Measurements from ENCODE around the gene PDLIM5. TPM values are rescaled to one million over a fixed set of nuclear protein-coding genes. Genes with fewer than 3 reads are reported as not detected.
"Not testable (repeated sequence)": the region's sequence is repeated elsewhere in the genome, so short reads cannot be mapped to it uniquely, and the experiment has no call there.

The PDLIM5 gene, protein sequence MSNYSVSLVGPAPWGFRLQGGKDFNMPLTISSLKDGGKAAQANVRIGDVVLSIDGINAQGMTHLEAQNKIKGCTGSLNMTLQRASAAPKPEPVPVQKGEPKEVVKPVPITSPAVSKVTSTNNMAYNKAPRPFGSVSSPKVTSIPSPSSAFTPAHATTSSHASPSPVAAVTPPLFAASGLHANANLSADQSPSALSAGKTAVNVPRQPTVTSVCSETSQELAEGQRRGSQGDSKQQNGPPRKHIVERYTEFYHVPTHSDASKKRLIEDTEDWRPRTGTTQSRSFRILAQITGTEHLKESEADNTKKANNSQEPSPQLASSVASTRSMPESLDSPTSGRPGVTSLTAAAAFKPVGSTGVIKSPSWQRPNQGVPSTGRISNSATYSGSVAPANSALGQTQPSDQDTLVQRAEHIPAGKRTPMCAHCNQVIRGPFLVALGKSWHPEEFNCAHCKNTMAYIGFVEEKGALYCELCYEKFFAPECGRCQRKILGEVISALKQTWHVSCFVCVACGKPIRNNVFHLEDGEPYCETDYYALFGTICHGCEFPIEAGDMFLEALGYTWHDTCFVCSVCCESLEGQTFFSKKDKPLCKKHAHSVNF
- total RNA-seq, result 68.9 and 70.8 TPM in 2 replicates

- DNase-seq (ENCODE audit: low read depth in 2 of 2), result peak; percentile 94 to 95
Measured at GRCh38 chr4:94451695-94452475, at the start of gene PDLIM5. TSS of gene PDLIM5 (plus strand) at chr4:94451942. CDS start at chr4:94455289, 3,347 bp downstream.

DNA sequence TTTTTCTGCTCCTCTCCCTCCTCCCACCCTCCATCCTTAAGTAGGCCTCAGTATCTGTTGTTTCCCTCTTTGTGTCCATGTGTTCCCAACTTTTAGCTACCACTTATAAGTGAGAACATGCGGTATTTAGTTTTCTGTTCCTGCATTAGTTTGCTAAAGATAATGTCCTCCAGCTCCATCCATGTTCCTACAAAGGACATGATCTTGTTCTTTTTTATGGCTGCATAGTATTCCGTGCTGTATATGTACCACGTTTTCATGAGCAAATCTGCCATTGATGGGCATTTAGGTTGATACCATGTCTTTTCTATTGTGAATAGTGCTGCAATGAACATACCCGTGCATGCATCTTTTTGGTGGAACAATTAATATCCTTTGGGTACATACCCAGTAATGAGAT is 49.3 kb upstream of the PDLIM5 start:
- DNase-seq (ENCODE audit: low read depth in 2 of 2), result not testable (repeated sequence)

DNA sequence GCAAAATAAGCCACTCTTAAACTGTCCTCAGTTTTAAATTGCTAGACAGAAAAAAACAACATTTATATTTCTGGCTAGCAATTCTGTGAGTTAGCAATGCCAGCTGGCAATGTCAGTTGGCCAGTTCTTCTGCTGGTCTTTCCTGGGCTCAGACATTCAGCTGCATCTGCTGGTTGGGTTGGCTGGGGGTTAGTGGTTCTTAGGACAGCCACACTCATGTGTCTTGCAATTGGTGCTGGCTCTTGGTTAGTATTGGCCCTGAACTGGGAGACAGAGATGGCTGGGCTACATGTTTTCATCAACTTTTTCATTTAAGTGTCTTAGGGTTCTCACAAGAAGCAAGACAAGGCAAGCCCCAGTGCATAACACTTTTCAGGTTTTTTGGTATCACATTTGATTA is 48.0 kb upstream of the PDLIM5 start:
- DNase-seq (ENCODE audit: low read depth in 2 of 2), result no peak

DNA sequence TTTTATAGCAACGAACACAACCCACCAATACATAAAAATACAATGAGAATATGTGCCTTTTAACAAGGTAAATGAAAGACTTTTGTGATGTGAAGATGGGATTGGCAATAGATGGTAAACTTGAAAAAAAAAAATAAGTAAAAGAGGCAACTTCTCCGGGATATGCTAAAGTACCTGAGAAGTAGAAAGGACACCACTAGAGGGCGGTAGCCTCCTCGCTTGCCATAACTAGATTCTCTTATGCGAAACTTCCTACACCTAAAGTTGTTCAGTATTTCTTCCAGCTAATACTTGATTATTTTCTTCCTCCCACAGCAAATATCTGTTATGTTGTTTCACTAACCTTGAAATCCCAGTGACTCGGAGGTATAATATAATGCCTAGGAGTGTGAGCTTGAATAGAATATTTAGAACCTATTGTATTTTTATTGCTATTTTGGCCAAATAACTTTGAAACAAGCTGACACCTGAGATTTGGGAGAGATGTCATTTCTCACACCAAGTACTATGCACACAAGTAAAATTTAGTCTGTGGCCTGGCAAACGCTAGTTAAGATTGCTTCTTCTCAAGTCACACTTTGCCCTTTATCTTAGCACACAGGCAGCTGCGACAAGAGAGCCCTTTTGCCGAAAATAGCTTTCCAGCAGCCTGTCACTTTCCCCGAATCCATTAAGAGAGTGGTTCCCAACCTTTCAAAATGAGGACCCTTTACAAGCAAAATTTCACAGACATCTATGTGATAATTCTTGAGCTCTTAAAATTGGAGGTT is 44.9 kb upstream of the PDLIM5 start:
- peak; percentile 88 to 89 for DNase-seq (ENCODE audit: low read depth in 2 of 2)

- no peak for DNase-seq (ENCODE audit: low read depth in 2 of 2)
Measured at GRCh38 chr4:94407846-94408245, 43.9 kb upstream of the PDLIM5 start.

DNA sequence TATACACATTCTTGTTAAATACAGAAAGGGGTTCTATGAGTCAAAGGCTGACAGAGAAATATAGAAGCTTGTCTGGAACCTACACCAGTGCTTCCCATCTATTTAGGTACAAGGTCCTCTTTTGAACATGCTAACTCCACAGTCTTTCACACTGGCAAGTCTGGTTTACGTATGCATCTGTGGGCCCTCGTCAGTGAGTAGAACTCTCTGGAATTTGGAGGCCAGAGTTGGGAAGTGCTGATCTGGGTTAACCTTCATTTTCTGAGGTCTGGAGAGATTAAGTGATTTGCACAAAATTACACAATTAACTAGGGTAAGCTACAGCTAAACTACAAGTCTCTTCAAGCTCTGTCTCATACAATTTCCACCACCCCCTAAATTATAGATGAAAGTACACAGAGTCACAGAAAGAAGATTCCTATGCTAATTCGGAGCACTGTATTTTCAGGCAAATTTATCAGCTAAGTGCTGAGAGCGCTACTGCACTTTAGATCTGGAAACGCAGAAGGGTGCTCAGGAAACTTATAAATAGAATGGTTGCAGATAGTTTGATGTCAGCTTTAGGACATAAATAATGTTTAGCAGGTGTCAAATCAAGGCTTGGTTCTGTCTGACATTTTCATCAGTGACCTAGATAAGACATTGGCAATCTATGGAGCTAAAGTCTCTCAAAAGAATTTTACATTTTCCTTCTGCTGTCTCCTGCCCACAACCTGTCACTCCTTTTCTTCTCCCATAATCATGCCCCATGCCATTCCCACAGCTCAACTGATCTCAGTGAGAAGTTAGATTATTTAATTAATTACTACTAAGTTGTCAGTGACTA is 43.0 kb upstream of the PDLIM5 start:
- DNase-seq (ENCODE audit: low read depth in 2 of 2), result no peak

- no peak for DNase-seq (ENCODE audit: low read depth in 2 of 2)
Measured at GRCh38 chr4:94409375-94409679, 42.4 kb upstream of the PDLIM5 start.

DNA sequence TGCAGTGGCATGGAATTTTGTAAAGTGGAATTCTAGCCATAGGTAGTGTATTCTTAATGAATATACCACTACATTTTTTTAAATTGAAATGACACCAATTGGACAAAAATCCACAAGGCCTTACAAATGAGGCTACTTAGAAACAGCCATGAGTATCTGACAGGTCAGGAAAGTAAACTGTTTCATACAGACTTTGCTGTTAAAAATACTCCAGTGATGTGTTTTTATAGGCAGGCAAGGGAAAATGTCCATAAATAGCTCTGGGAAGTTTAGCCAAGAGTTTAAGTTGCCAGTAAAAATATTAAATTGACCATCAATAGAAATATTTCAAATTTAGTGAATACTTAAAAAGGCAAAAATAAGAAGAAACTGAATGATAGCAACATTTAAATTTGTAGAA is 41.8 kb upstream of the PDLIM5 start:
- DNase-seq (ENCODE audit: low read depth in 2 of 2), result peak in 1 of 2 donors; percentile 83

DNA sequence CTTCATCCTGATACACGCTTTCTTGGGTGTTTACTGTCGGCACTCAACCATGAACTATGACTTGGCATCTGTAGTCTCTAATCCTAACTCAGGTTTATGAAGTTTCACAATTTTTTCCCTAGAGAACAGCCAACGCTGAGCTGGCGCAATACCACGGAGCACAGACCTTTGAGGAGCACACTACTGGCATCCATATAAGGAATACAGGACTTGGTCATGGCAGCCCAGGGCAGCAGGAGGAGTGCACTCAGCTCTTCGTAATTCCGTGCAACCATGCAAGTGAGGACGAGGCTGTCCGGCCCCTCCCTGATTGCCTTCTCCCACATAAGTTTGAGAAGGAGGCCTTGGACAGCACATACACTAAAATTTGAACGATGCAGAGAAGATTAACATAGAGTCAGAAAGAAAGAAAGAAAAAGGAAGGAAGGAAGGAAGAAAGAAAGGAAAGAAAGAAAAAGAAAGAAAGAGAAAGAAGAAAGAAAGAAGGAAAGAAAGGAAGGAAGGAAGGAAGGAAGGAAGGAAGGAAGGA is 41.0 kb upstream of the PDLIM5 start:
- peak in 1 of 2 donors; percentile 16 for DNase-seq (ENCODE audit: low read depth in 2 of 2)

DNA sequence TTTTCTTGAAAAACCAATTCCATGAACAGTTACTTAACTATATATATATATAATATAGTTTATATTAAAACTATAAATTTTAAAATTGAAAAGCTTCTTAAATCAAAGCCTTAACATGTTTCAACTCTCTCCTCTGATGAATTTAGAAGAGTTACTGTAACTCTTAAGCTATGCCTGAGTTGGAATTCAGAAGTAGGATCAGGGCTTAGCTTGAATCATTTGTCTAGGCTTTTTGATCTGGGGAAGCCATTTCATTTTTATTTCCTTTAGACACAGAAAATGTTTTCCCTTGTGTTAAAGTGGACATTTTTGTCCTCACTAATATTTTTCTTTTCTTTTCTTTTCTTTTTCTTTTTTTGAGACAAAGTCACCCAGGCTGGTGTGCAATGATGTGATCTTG is 40.4 kb upstream of the PDLIM5 start:
- DNase-seq (ENCODE audit: low read depth in 2 of 2), result no peak

DNA sequence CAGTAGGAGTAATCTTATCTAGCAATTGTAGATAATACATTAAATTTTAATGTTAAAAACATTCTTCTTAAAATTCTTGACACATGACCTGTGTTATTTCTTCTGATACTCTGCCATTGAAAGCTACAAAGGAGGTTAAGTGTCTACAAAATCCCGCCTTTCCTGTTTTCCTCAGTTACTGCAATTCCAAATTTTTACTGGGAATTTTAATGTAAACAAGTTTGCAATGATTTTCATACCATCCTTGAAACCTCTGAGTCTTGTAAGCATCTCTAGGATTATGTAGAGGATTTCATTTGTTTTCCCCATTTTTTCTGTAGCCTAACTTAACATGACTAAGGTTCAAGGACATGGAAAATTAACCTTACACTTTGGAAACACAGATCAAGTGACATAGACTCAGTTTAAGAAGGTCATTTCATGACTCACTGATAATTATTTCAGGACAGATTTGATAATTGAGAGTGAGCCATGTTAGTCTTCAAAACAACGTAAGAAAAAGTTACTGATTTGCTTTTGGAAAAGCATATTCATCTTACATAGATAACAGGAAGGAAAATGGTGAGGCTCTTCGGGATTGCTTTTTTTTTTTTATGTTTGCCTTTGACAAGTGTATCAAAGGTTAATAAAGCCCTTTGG is 39.6 kb upstream of the PDLIM5 start:
- no peak for DNase-seq (ENCODE audit: low read depth in 2 of 2)

DNA sequence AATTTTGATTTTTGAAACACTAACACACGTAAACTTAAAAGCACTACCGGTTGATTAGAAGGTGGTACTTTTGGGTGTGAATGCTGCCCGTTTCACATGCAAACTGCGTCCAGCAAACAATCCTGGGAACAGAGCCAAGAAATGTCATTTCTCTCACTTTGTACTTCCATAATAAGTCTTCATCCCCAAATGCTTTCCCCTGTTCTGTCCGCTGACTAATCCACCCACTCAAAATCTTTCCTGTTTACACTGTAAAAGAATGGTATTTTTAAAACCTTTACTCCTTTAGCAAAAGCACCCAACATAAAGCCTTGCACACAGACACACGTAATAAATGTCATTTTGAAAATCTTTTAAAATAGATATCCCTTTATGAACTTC is 39.1 kb upstream of the PDLIM5 start:
- DNase-seq (ENCODE audit: low read depth in 2 of 2), result peak; percentile 93 to 94

GRCh38 chr4:94413085-94413840 is 38.5 kb upstream of the PDLIM5 start:
- peak; percentile 36 to 45 for DNase-seq (ENCODE audit: low read depth in 2 of 2)

DNA sequence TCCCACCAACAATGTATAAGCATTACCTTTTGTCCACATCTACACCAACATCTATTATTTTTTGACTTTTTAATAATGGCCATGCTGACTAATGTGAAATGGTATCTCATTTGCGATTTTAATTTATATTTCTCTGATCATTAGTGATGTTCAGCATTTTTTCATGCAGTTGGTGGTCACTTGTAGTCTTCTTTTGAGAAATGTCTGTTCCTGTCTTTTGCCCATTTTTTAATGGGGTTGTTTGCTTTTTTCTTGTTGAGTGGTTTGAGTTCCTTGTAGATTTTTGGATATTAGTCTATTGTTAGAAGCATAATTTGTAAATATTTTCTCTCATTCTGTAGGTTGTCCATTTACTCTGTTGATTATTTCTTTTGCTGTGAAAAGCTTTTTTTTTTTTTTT is 36.8 kb upstream of the PDLIM5 start:
- DNase-seq (ENCODE audit: low read depth in 2 of 2), result no peak

DNA sequence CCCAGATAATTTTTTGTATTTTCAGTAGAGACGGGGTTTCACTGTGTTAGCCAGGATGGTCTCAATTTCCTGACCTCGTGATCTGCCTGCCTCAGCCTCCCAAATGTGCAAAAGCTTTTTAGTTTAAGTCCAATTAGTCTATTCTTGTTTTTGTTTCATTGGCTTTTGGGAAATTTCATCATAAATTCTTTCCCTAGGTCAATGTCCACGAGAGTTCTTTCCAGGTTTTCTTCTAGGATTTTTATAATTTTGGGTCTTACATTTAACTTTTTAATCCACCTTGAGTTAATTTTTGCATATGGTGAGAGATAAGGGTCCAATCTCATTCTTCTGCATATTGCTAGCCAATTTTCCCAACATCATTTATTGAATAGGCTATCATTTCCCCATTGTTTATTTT is 36.3 kb upstream of the PDLIM5 start:
- no peak for DNase-seq (ENCODE audit: low read depth in 2 of 2)

- no peak for DNase-seq (ENCODE audit: low read depth in 2 of 2)
Measured at GRCh38 chr4:94416335-94416734, 35.4 kb upstream of the PDLIM5 start.

- no peak for DNase-seq (ENCODE audit: low read depth in 2 of 2)
Measured at GRCh38 chr4:94416981-94417380, 34.8 kb upstream of the PDLIM5 start.

- DNase-seq (ENCODE audit: low read depth in 2 of 2), result no peak
Measured at GRCh38 chr4:94419549-94419948, 32.2 kb upstream of the PDLIM5 start.

DNA sequence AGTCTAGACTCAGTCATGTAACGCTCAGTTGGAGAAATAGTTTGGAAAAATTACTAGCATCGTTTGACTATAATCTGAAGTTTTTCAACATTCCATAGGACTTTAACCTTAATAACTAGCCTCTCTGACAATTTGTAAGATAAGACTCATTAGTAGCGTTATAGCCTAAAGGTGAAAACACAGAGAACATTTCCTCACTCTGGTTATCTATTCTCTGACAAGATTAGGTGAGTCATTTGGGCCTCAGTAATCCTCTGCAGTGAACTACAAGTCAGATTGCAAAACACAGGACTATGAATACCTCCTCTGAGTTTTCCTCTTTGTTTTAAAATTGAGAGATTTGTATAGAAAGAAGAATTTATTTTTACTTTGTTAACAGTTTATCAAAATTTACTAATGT is 31.8 kb upstream of the PDLIM5 start:
- no peak for DNase-seq (ENCODE audit: low read depth in 2 of 2)
